GM19238 (cell line): ENCODE data around the gene LRRK2.
"Not testable (repeated sequence)": the region's sequence is repeated elsewhere in the genome, so short reads cannot be mapped to it uniquely, and the experiment has no call there.

Experiments used
- DNase-seq: peaks from one replicate; pipeline ENCODE4 v3.0.0; 2011; ENCODE audit warnings: low spot score; ENCODE audit not compliant: insufficient read length

LRRK2 gene

GRCh38 chr12:40248034-40248433, 23.2 kb downstream of the LRRK2 start:
- DNase-seq = no peak

DNA sequence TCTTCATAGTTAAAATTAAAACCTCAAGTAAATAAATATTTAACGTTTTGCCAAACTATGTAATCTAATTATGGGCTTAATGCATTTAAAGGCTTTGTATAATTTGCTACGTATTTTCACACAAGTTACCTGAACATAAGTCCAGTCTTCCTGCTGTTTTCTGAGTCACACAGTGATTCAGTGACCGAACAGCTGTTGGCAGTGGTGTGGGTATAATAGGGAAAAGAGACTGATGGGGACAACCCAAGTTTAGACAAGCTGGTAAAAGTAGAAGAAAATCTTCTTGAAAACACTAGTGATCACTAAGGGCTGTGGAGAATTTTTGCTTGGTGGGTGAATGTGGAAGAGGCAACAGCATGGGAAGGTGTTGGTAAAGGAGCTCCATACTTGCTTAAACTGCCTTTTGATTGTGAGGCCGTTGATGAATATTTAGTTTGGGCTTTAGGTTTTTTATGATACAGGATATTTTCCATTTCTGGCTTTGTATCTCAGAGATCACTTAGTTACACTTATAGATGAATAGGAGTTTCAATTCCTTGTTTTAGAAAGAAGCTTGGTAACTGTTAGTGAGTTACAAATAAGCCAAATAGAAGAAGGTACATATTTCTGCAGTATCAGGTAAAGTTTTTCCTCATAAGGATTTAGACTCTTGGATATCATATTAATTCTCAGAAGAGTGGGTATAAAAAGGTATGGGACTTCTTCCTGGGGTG, 23.9 kb downstream of the LRRK2 start:
- DNase-seq = no peak

DNA sequence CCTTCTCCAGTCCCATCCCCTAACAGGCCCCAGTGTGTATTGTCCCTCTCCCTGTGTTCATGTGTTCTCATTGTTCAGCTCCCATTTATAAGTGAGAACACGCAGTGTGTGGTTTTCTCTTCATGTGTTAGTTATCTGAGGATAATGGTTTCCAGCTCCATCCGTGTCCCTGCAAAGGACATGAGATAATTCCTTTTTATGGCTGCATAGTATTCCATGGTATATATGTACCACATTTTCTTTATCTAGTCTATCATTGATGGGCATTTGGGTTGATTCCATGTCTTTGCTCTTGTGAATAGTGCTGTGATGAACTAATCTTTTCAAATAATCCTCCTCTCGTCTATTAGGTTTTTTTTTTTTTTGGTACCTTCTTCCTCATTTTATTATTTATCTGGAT, 25.9 kb downstream of the LRRK2 start:
- not testable (repeated sequence) for DNase-seq

- no peak for DNase-seq
Measured at GRCh38 chr12:40253936-40254335, 29.1 kb downstream of the LRRK2 start.

DNA sequence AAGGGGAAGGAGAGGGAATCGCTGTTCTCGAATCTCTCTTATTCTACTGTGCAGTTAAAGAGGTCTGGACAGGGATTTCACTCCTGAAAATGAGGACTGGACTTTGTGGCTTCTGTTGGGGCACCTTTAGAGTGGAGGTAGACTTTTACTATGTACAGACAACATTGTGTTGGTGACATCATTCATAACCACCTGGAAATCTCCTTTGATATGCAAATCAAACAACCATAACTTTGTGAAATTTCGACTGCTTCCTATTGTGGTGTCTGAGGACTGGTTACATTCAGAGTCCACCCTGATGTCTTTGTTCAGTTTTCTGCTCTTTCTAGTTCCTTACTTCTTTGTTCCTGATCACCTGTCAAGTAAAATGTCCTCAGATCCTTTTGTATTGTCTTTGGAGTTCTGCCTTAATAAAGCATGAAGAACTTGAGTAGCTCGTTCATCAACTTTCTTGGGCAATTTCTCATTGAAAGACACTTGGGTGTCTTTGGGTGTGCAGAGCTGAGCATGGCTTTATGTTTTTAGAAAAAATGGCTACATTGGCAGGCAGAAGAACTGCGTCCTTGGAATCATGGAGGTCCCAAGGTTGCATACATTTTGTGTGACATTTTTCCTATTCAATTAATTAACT, 29.8 kb downstream of the LRRK2 start:
- DNase-seq = no peak

DNA sequence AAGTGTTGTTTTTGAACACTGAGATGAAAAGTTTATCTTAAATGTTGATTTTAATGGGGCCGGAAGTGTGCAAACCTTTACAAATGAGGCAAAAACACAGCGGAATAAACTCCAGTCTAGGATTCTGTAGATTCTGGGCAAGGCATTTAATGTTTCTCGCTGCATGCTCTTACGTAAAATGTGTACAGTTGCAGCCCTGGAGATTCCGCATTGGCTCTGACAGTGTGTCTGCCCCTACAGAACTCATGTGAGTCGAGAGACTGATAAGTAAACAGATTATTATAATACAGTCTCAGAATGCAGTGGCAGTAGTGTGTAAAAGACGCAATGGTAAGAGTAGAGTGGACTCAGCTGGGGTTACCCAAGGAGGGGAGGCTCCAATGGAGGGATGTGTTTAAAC, 33.6 kb downstream of the LRRK2 start:
- no peak for DNase-seq

- DNase-seq = no peak
Measured at GRCh38 chr12:40261937-40262336, 37.1 kb downstream of the LRRK2 start.

GRCh38 chr12:40262657-40263056, 37.9 kb downstream of the LRRK2 start:
- DNase-seq = no peak

GRCh38 chr12:40263616-40264409, 39.0 kb downstream of the LRRK2 start:
- DNase-seq = no peak

GRCh38 chr12:40271981-40272664, 47.3 kb downstream of the LRRK2 start:
- DNase-seq = no peak

DNA sequence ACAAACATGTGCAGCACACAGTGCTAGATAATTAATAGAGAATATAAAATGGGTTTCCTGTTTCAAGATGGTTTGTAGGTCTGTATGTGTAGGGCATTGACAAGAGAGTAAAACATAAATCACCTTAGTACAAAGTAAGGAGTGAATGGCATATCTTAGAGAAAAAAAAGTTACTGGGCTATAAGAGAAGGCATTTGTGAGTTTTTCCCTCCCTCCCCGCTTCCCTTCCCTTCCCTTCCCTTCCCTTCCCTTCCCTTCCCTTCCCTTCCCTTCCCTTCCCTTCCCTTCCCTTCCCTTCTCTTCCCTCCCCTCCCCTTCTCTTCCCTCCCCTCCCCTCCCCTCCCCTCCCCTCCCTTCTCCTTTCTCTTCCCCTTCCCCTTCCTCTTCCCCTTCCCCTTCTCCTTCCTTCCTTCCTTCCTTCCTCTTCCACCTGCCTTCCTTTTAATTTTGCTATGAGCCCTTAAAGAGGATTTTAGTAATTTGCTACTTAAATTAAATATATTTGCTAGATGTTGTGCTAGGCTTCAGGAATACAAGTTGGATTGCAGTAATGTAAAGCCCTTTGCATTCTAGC, 57.1 kb downstream of the LRRK2 start:
- no peak for DNase-seq

GRCh38 chr12:40286583-40286982, 61.8 kb downstream of the LRRK2 start:
- DNase-seq = no peak

- no peak for DNase-seq
Measured at GRCh38 chr12:40287369-40287975, 62.7 kb downstream of the LRRK2 start.

DNA sequence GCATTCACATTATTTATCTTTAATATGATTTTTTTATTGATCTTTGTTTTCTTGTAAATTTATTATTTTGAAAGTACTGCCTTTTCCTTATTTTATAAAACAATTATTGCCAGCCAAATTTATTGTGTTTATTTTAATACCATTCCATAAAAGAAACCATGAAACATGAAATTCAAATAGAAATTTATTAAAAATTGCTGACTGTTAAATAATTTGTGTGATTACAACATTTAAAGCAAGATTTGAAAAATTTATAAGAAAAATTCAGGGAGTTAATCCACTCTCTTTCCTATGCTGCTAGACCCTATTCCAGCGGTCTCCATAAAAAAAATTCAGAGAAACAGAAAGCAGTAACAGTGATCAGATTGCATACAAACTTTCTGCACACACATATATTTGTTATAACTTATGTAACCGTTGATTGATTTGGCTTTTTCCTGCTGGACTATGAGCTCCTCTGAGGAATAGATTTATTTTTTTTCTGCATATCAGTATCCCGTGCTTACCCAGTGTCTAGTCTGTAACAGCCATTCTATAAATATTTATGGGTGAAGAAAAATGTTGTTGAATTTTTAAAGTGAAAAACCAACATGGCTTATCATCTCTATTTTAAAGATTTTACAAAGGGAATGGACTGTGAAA, 68.1 kb downstream of the LRRK2 start:
- DNase-seq = no peak

- DNase-seq = no peak
Measured at GRCh38 chr12:40298341-40298740, 73.5 kb downstream of the LRRK2 start.

- no peak for DNase-seq
Measured at GRCh38 chr12:40300490-40300889, 75.7 kb downstream of the LRRK2 start.

DNA sequence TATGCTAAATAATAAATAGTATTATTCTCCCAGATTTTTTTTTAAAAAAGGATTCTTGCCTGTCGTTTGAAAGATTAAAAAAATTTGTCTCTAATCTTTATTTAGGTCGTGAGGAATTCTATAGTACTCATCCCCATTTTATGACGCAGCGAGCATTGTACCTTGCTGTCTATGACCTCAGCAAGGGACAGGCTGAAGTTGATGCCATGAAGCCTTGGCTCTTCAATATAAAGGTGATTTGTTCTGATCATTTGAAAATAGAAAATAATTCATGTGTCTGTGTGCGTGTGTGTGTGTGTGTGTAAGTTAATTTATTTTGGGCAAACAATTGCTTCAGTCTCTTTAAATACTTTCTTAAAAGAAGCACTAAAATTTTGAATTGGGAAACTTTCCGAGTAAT, 84.2 kb downstream of the LRRK2 start:
- no peak for DNase-seq

DNA sequence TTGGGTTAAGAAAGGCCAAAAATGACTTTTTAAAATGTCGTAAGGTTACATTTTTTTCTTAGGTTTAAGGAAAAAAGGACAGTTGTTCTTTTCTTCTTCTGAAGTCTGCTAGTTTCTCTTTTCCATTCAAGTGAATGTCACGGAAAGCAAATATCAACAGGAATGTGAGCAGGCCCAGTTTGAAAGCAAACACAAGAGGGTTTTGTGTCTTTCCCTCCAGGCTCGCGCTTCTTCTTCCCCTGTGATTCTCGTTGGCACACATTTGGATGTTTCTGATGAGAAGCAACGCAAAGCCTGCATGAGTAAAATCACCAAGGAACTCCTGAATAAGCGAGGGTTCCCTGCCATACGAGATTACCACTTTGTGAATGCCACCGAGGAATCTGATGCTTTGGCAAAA, 85.4 kb downstream of the LRRK2 start:
- no peak for DNase-seq

GRCh38 chr12:40312196-40312595, 87.4 kb downstream of the LRRK2 start:
- DNase-seq = no peak

- no peak for DNase-seq
Measured at GRCh38 chr12:40312982-40313576, 88.3 kb downstream of the LRRK2 start.
